ENCODE data around the gene MKI67.

MKI67 gene

GRCh38 chr10:128137877-128138276 is 11.7 kb upstream of the MKI67 start:
- DNase-seq (ENCODE audit: low spot score): no peak
- Mint-ChIP-seq H3K9me3 (no peaks in the 10 kb centered on the region), H3K27ac (no peak overlapping the region), H3K4me3 (no peak overlapping the region), H3K27me3 (ENCODE audit: low read depth) (peaks cover 15% of the 10 kb centered on the region), H3K36me3 (ENCODE audit: low read depth) (no peaks in the 10 kb centered on the region), H3K4me1 (ENCODE audit: low read depth) (peaks cover 5% of the 10 kb centered on the region)

- no peak overlapping the region for H3K27ac Mint-ChIP-seq
- peaks cover 12% of the 10 kb centered on the region for H3K4me1 Mint-ChIP-seq (ENCODE audit: low read depth)
- peaks cover 17% of the 10 kb centered on the region for H3K27me3 Mint-ChIP-seq (ENCODE audit: low read depth)
- no peak overlapping the region for H3K4me3 Mint-ChIP-seq
- no peak for DNase-seq (ENCODE audit: low spot score)
- H3K9me3 Mint-ChIP-seq: no peaks in the 10 kb centered on the region
- peaks cover 5% of the 10 kb centered on the region for H3K36me3 Mint-ChIP-seq (ENCODE audit: low read depth)
Observed at GRCh38 chr10:128130051-128130450, 3.8 kb upstream of the MKI67 start.

- Mint-ChIP-seq H3K9me3 (no peaks in the 10 kb centered on the region), H3K36me3 (ENCODE audit: low read depth) (peaks cover 20% of the 10 kb centered on the region)
Observed at GRCh38 chr10:128128582-128128981, 2.4 kb upstream of the MKI67 start.

GRCh38 chr10:128125416-128125943 is 743 bp downstream of the MKI67 start:
- H3K9me3 Mint-ChIP-seq: no peaks in the 10 kb centered on the region

More at GRCh38 chr10:128128582-128128981, 2.4 kb upstream of the MKI67 start:
- peaks cover 24% of the 10 kb centered on the region for H3K4me1 Mint-ChIP-seq (ENCODE audit: low read depth)
- no peak overlapping the region for H3K27ac Mint-ChIP-seq
- no peak overlapping the region for H3K4me3 Mint-ChIP-seq
- no peak for DNase-seq (ENCODE audit: low spot score)
- peaks cover 9% of the 10 kb centered on the region for H3K27me3 Mint-ChIP-seq (ENCODE audit: low read depth)

GRCh38 chr10:128124813-128125403 is 1.3 kb downstream of the MKI67 start:
- H3K4me1 Mint-ChIP-seq (ENCODE audit: low read depth): peaks cover 53% of the 10 kb centered on the region
- no peak for DNase-seq (ENCODE audit: low spot score)
- peak overlapping the region; percentile 97 for H3K4me3 Mint-ChIP-seq
- no peaks in the 10 kb centered on the region for H3K9me3 Mint-ChIP-seq
- H3K27me3 Mint-ChIP-seq (ENCODE audit: low read depth): no peaks in the 10 kb centered on the region
- peak overlapping the region; percentile 95 for H3K27ac Mint-ChIP-seq
- peaks cover 49% of the 10 kb centered on the region for H3K36me3 Mint-ChIP-seq (ENCODE audit: low read depth)

More at GRCh38 chr10:128125416-128125943, 743 bp downstream of the MKI67 start:
- Mint-ChIP-seq H3K4me1 (ENCODE audit: low read depth) (peaks cover 49% of the 10 kb centered on the region), H3K4me3 (peak overlapping the region; percentile 97), H3K27ac (peak overlapping the region; percentile 95), H3K27me3 (ENCODE audit: low read depth) (no peaks in the 10 kb centered on the region), H3K36me3 (ENCODE audit: low read depth) (peaks cover 44% of the 10 kb centered on the region)
- DNase-seq (ENCODE audit: low spot score): peak; percentile 23

- Mint-ChIP-seq H3K36me3 (ENCODE audit: low read depth) (peaks cover 56% of the 10 kb centered on the region), H3K4me1 (ENCODE audit: low read depth) (peaks cover 60% of the 10 kb centered on the region), H3K27me3 (ENCODE audit: low read depth) (no peaks in the 10 kb centered on the region), H3K9me3 (no peaks in the 10 kb centered on the region), H3K4me3 (peak overlapping the region; percentile 97), H3K27ac (peak overlapping the region; percentile 95)
- DNase-seq (ENCODE audit: low spot score): no peak
Observed at GRCh38 chr10:128123846-128124245, 2.4 kb downstream of the MKI67 start.

GRCh38 chr10:128122931-128123330 is 3.3 kb downstream of the MKI67 start:
- Mint-ChIP-seq H3K4me1 (ENCODE audit: low read depth) (peaks cover 62% of the 10 kb centered on the region), H3K4me3 (peak overlapping the region; percentile 97), H3K27me3 (ENCODE audit: low read depth) (no peaks in the 10 kb centered on the region), H3K27ac (peak overlapping the region; percentile 56), H3K36me3 (ENCODE audit: low read depth) (peaks cover 63% of the 10 kb centered on the region), H3K9me3 (no peaks in the 10 kb centered on the region)
- DNase-seq (ENCODE audit: low spot score): no peak

GRCh38 chr10:128121750-128122412 is 4.3 kb downstream of the MKI67 start:
- no peaks in the 10 kb centered on the region for H3K27me3 Mint-ChIP-seq (ENCODE audit: low read depth)
- no peaks in the 10 kb centered on the region for H3K9me3 Mint-ChIP-seq
- H3K36me3 Mint-ChIP-seq (ENCODE audit: low read depth): peaks cover 71% of the 10 kb centered on the region
- H3K4me1 Mint-ChIP-seq (ENCODE audit: low read depth): peaks cover 55% of the 10 kb centered on the region
- peak overlapping the region; percentile 36 for H3K4me3 Mint-ChIP-seq
- DNase-seq (ENCODE audit: low spot score): no peak
- H3K27ac Mint-ChIP-seq: peak overlapping the region; percentile 31

GRCh38 chr10:128116851-128117615 is 9.2 kb downstream of the MKI67 start:
- peaks cover 81% of the 10 kb centered on the region for H3K36me3 Mint-ChIP-seq (ENCODE audit: low read depth)
- H3K4me1 Mint-ChIP-seq (ENCODE audit: low read depth): peaks cover 43% of the 10 kb centered on the region
- no peak overlapping the region for H3K27ac Mint-ChIP-seq
- H3K9me3 Mint-ChIP-seq: no peaks in the 10 kb centered on the region
- no peak for DNase-seq (ENCODE audit: low spot score)
- H3K4me3 Mint-ChIP-seq: no peak overlapping the region
- H3K27me3 Mint-ChIP-seq (ENCODE audit: low read depth): no peaks in the 10 kb centered on the region

- no peak overlapping the region for H3K27ac Mint-ChIP-seq
- H3K36me3 Mint-ChIP-seq (ENCODE audit: low read depth): peaks cover 86% of the 10 kb centered on the region
- H3K4me3 Mint-ChIP-seq: no peak overlapping the region
- H3K27me3 Mint-ChIP-seq (ENCODE audit: low read depth): no peaks in the 10 kb centered on the region
- H3K4me1 Mint-ChIP-seq (ENCODE audit: low read depth): peaks cover 42% of the 10 kb centered on the region
- H3K9me3 Mint-ChIP-seq: no peaks in the 10 kb centered on the region
- DNase-seq (ENCODE audit: low spot score): no peak
Observed at GRCh38 chr10:128116187-128116586, 10.0 kb downstream of the MKI67 start.

GRCh38 chr10:128115356-128115755 is 10.9 kb downstream of the MKI67 start:
- H3K9me3 Mint-ChIP-seq: no peaks in the 10 kb centered on the region
- no peak overlapping the region for H3K4me3 Mint-ChIP-seq
- DNase-seq (ENCODE audit: low spot score): no peak
- H3K36me3 Mint-ChIP-seq (ENCODE audit: low read depth): peaks cover 84% of the 10 kb centered on the region
- peaks cover 35% of the 10 kb centered on the region for H3K4me1 Mint-ChIP-seq (ENCODE audit: low read depth)
- no peaks in the 10 kb centered on the region for H3K27me3 Mint-ChIP-seq (ENCODE audit: low read depth)
- no peak overlapping the region for H3K27ac Mint-ChIP-seq

GRCh38 chr10:128114901-128115300 is 11.3 kb downstream of the MKI67 start:
- H3K4me1 Mint-ChIP-seq (ENCODE audit: low read depth): peaks cover 32% of the 10 kb centered on the region
- no peak for DNase-seq (ENCODE audit: low spot score)
- no peak overlapping the region for H3K27ac Mint-ChIP-seq
- H3K9me3 Mint-ChIP-seq: no peaks in the 10 kb centered on the region
- H3K4me3 Mint-ChIP-seq: no peak overlapping the region
- H3K27me3 Mint-ChIP-seq (ENCODE audit: low read depth): no peaks in the 10 kb centered on the region
- H3K36me3 Mint-ChIP-seq (ENCODE audit: low read depth): peaks cover 85% of the 10 kb centered on the region

- no peak for DNase-seq (ENCODE audit: low spot score)
- Mint-ChIP-seq H3K36me3 (ENCODE audit: low read depth) (peaks cover 74% of the 10 kb centered on the region), H3K4me1 (ENCODE audit: low read depth) (peaks cover 21% of the 10 kb centered on the region), H3K27ac (no peak overlapping the region), H3K4me3 (no peak overlapping the region), H3K9me3 (no peaks in the 10 kb centered on the region), H3K27me3 (ENCODE audit: low read depth) (no peaks in the 10 kb centered on the region)
Observed at GRCh38 chr10:128113026-128113425, 13.2 kb downstream of the MKI67 start.

GRCh38 chr10:128111696-128112095 is 14.5 kb downstream of the MKI67 start:
- H3K27me3 Mint-ChIP-seq (ENCODE audit: low read depth): no peaks in the 10 kb centered on the region
- no peaks in the 10 kb centered on the region for H3K9me3 Mint-ChIP-seq
- peaks cover 64% of the 10 kb centered on the region for H3K36me3 Mint-ChIP-seq (ENCODE audit: low read depth)
- DNase-seq (ENCODE audit: low spot score): no peak
- peaks cover 21% of the 10 kb centered on the region for H3K4me1 Mint-ChIP-seq (ENCODE audit: low read depth)
- H3K4me3 Mint-ChIP-seq: no peak overlapping the region
- H3K27ac Mint-ChIP-seq: no peak overlapping the region
